Prostate gland (tissue), 2 donors: Measurements from ENCODE around the gene PRSS56. TPM values are rescaled to one million over a fixed set of nuclear protein-coding genes. Genes with fewer than 3 reads are reported as not detected.

Experiments used
- DNase-seq: peaks from one replicate; pipeline ENCODE4 v3.0.0-alpha.2; 2019; ENCODE audit warnings: low spot score
- H3K27ac ChIP-seq, 2 donors: fragments of 200-600 bp; sonication (generic); 2 replicates each; pipeline ENCODE4 v1.5.1; 2017 to 2019
- H3K27me3 ChIP-seq: fragments of 200-600 bp; sonication (generic); replicated peaks from 2 replicates; pipeline ENCODE4 v1.5.1; 2019; ENCODE audit not compliant: insufficient read depth
- H3K36me3 ChIP-seq, 2 donors: fragments of 200-600 bp; sonication (generic); 1 replicate in 1 of 2; 2 replicates in 1 of 2; pipeline versions ENCODE4 v1.5.1 to v1.8.1; 2017 to 2019
- H3K4me1 ChIP-seq: fragments of 200-600 bp; sonication (generic); replicated peaks from 2 replicates; pipeline ENCODE4 v1.5.1; 2019
- H3K4me3 ChIP-seq, 2 donors: fragments of 200-600 bp; sonication (generic); 2 replicates each; pipeline ENCODE4 v1.5.1; 2017 to 2019
- H3K9me3 ChIP-seq: fragments of 200-600 bp; sonication (generic); 2 replicates; pipeline ENCODE4 v1.5.1; 2017
- POLR2A ChIP-seq: fragments of 450-650 bp; IDR thresholded peaks from one replicate; pipeline ENCODE4 v1.6.1; 2016; ENCODE audit warnings: antibody characterized with exemption, mild to moderate bottlenecking
- POLR2AphosphoS5 ChIP-seq: sonication (generic); formaldehyde crosslinking; IDR thresholded peaks from one replicate; pipeline ENCODE4 v1.6.1; 2017; ENCODE audit warnings: antibody characterized with exemption
- WGBS: methylation state at CpG from one replicate; pipeline ENCODE4 v1.1.5; 2018; 5-methylcytosine and 5-hydroxymethylcytosine counted together
- intact Hi-C: fragments of 100-400 bp; cut with DNase I; formaldehyde crosslinking; loops from one replicate; pipeline ENCODE4 v1.14.2; 2022
- total RNA-seq, 2 donors: library from RNA; depleted of rRNA; stranded (reverse); fragments of >200 nt; gene quantifications; one replicate each; pipeline ENCODE4 v1.1.0, GENCODE V29; 2016
- TF ChIP-seq, protein P1 (sequence below), 4 experiments: fragments of 200-600 bp in 2 of 4; fragments of 450-650 bp in 2 of 4; sonication (generic) in 2 of 4; IDR thresholded peaks; 1 replicate in 3 of 4; 2 replicates in 1 of 4; pipeline ENCODE4 v1.5.1; 2016 to 2019; ENCODE audit warnings: antibody characterized with exemption in 4 of 4, mild to moderate bottlenecking in 2 of 4, moderate library complexity in 2 of 4

PRSS56 gene
- total RNA-seq, 2 donors from 2014 or later: not detected

- intact Hi-C loops: no loop called here
- H3K4me3 ChIP-seq: no peak overlapping the region
- H3K27ac ChIP-seq: no peak overlapping the region
- WGBS: 89% methylated on average over 20 of the region's 20 CpGs
- H3K27me3 ChIP-seq: no peaks in the 10 kb centered on the region
- no peak for DNase-seq
- no peaks in the 10 kb centered on the region for H3K36me3 ChIP-seq
- H3K4me1 ChIP-seq: no peaks in the 10 kb centered on the region
- no peaks in the 10 kb centered on the region for H3K9me3 ChIP-seq
- TF ChIP-seq POLR2A: no peak
- TF ChIP-seq POLR2AphosphoS5: no peak
- TF ChIP-seq, protein P1, sequence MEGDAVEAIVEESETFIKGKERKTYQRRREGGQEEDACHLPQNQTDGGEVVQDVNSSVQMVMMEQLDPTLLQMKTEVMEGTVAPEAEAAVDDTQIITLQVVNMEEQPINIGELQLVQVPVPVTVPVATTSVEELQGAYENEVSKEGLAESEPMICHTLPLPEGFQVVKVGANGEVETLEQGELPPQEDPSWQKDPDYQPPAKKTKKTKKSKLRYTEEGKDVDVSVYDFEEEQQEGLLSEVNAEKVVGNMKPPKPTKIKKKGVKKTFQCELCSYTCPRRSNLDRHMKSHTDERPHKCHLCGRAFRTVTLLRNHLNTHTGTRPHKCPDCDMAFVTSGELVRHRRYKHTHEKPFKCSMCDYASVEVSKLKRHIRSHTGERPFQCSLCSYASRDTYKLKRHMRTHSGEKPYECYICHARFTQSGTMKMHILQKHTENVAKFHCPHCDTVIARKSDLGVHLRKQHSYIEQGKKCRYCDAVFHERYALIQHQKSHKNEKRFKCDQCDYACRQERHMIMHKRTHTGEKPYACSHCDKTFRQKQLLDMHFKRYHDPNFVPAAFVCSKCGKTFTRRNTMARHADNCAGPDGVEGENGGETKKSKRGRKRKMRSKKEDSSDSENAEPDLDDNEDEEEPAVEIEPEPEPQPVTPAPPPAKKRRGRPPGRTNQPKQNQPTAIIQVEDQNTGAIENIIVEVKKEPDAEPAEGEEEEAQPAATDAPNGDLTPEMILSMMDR (IDR thresholded peaks at IDR 0.05): no peak
Measured at GRCh38 chr2:232542715-232543467, 22.7 kb downstream of the PRSS56 start.

DNA sequence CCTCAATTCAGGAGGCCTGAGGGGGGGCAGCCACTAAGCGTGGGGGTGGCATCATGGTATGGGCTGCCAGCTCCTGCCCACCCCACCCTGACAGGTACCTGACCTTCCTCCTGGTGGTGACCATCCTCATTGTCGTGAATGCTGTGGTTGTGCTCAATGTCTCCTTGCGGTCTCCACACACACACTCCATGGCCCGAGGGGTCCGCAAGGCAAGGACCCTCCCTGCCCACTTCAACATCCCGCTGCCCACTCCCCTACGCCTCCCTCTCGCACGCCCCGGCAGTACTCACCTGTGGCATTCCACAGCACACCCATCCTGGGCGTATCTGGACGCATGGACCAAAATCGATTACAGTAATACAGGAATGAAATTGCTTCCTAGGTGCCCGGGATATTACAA is 23.3 kb downstream of the PRSS56 start:
- Histone ChIP-seq H3K9me3 (no peaks in the 10 kb centered on the region), H3K36me3 (no peaks in the 10 kb centered on the region), H3K27me3 (no peaks in the 10 kb centered on the region), H3K4me1 (no peaks in the 10 kb centered on the region), H3K27ac (no peak overlapping the region), H3K4me3 (no peak overlapping the region)
- TF ChIP-seq, protein P1 (IDR thresholded peaks at IDR 0.05): no peak
- no peak for TF ChIP-seq POLR2AphosphoS5
- TF ChIP-seq POLR2A: no peak
- DNase-seq: no peak
- intact Hi-C loops: no loop called here
- WGBS: 95% methylated on average over 10 of the region's 14 CpGs

DNA sequence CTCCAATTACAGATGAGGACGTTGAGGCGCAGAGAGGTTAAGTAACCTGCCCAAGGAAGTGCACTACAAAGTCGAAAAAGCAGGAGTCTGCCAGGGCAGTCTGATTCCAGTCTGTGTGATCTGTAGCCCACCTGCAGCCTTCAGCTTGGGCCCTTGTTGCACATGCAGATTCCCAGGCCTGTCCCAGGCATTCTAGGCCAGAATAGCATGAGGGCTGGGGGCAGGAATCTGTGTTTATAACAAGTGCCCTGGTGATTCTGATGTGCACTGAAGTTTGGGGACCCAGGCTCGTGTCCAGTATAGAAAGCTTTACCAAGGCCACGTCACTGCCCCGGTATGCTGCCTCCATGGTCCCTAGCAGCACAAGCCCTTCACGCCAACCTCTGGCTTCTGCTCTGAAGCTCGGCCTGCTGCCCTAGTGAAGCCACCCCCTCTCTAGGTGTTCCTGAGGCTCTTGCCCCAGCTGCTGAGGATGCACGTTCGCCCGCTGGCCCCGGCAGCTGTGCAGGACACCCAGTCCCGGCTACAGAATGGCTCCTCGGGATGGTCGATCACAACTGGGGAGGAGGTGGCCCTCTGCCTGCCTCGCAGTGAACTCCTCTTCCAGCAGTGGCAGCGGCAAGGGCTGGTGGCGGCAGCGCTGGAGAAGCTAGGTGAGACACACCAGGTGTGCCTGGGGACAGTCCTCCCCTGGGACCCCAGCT is 23.9 kb downstream of the PRSS56 start:
- intact Hi-C loops: no loop called here
- Histone ChIP-seq H3K27ac (no peak overlapping the region), H3K4me3 (no peak overlapping the region), H3K36me3 (no peaks in the 10 kb centered on the region), H3K9me3 (no peaks in the 10 kb centered on the region), H3K4me1 (no peaks in the 10 kb centered on the region), H3K27me3 (no peaks in the 10 kb centered on the region)
- no peak for TF ChIP-seq POLR2AphosphoS5
- TF ChIP-seq, protein P1 (IDR thresholded peaks at IDR 0.05): no peak
- TF ChIP-seq POLR2A: no peak
- DNase-seq: no peak
- 93% methylated on average over 13 of the region's 19 CpGs for WGBS

GRCh38 chr2:232544674-232545073 is 24.5 kb downstream of the PRSS56 start:
- no peak for DNase-seq
- Histone ChIP-seq H3K27ac (no peak overlapping the region), H3K27me3 (no peaks in the 10 kb centered on the region), H3K9me3 (no peaks in the 10 kb centered on the region), H3K4me1 (no peaks in the 10 kb centered on the region), H3K36me3 (no peaks in the 10 kb centered on the region), H3K4me3 (no peak overlapping the region)
- TF ChIP-seq POLR2AphosphoS5: no peak
- TF ChIP-seq POLR2A: no peak
- TF ChIP-seq, protein P1 (IDR thresholded peaks at IDR 0.05): no peak
- WGBS: 90% methylated on average over 6 of the region's 6 CpGs
- intact Hi-C loops: no loop called here
